ENCODE data around the gene MAD1L1.

DNA sequence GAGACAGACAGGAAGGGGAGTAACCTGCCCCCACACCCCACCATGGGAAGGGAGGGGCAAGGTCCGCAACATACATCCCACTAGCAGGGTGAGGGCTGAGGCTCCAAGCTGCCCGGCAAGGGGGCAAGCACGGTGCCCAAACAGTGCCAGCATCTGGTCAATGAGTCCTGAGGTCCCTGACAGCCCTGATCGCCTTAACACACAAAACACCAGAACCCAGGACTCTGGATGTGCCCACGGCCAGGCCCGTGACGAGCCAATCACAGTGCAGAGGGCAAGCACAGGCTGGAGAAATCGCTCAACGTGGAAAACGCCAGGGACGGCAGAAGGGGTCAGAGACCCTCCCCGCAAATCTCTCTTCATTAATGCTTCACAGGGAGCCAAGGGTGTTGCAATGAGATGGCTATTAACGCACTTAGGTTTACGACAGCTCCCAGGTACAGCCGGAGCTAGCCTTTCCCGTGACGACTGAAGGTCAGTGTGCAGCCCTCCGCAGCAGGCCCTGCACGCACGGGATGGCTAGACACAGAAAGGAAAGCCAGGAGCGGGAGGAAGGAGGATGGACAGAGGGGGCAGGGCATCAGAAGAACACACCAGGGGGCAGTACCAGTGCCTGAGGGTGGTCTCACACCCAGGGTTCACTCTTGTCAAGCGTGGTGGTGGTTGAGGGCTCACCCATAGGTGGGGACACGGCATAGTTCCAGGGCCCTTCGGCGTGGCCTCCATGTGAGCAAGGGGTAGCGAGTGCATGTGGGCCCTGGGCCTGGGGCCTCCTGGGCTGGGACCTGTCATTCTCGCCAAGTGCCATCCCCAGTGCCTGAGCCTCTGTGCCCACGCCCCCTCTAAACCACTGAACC is 220.5 kb downstream of the MAD1L1 start:
- TF ChIP-seq CTCF (IDR thresholded peaks at IDR 0.05; ENCODE audit: borderline replicate concordance, extremely low read depth, low read length, poor library complexity, severe bottlenecking) (no peak), EZH2 (IDR thresholded peaks at IDR 0.05; ENCODE audit: borderline replicate concordance, low read depth, low read length, severe bottlenecking) (no peak)

Measured in DND-41 (cell line).